ENCODE results near the gene GATAD2B.

GATAD2B gene

GRCh38 chr1:153953859-153954365 lies 31.1 kb upstream of the GATAD2B start:
- ATAC-seq: no peak
- TF ChIP-seq ISL1 (CRISPR knock-in tag; IDR thresholded peaks at IDR 0.05) (no peak), ZNF565 (CRISPR knock-in tag; conservative IDR thresholded peaks at IDR 0.05; ENCODE audit: low read depth) (no peak), PPARA (CRISPR knock-in tag; IDR thresholded peaks at IDR 0.05; ENCODE audit: borderline replicate concordance) (no peak), ARNTL (CRISPR knock-in tag; IDR thresholded peaks at IDR 0.05; ENCODE audit: borderline replicate concordance, low read depth) (no peak), ZFP30 (CRISPR knock-in tag; IDR thresholded peaks at IDR 0.05) (no peak), RARB (CRISPR knock-in tag; IDR thresholded peaks at IDR 0.05) (no peak), TCF4 (CRISPR knock-in tag; IDR thresholded peaks at IDR 0.05; ENCODE audit: borderline replicate concordance) (no peak), ZNF8 (CRISPR knock-in tag; IDR thresholded peaks at IDR 0.05) (no peak), TOX (CRISPR knock-in tag; IDR thresholded peaks at IDR 0.05; ENCODE audit: borderline replicate concordance) (no peak)

- no peak for TF ChIP-seq PATZ1 (CRISPR knock-in tag; IDR thresholded peaks at IDR 0.05; ENCODE audit: borderline replicate concordance)
- no peak for TF ChIP-seq BACH2 (CRISPR knock-in tag; IDR thresholded peaks at IDR 0.05; ENCODE audit: borderline replicate concordance)
- TF ChIP-seq TSHZ2 (CRISPR knock-in tag; IDR thresholded peaks at IDR 0.05): no peak
- TF ChIP-seq SNAI2 (CRISPR knock-in tag; IDR thresholded peaks at IDR 0.05): no peak
- no peak for TF ChIP-seq RARB (CRISPR knock-in tag; IDR thresholded peaks at IDR 0.05)
- TF ChIP-seq ZFP30 (CRISPR knock-in tag; IDR thresholded peaks at IDR 0.05): no peak
- TF ChIP-seq ZFP3 (CRISPR knock-in tag; IDR thresholded peaks at IDR 0.05): no peak
- ATAC-seq: no peak
Measured at GRCh38 chr1:153951801-153952200, 29.0 kb upstream of the GATAD2B start.

- ATAC-seq: no peak
- TF ChIP-seq PATZ1 (CRISPR knock-in tag; IDR thresholded peaks at IDR 0.05; ENCODE audit: borderline replicate concordance) (no peak), ARNTL (CRISPR knock-in tag; IDR thresholded peaks at IDR 0.05; ENCODE audit: borderline replicate concordance, low read depth) (no peak), ISL1 (CRISPR knock-in tag; IDR thresholded peaks at IDR 0.05) (no peak), BACH2 (CRISPR knock-in tag; IDR thresholded peaks at IDR 0.05; ENCODE audit: borderline replicate concordance) (no peak), SNAI2 (CRISPR knock-in tag; IDR thresholded peaks at IDR 0.05) (no peak), OSR1 (CRISPR knock-in tag; IDR thresholded peaks at IDR 0.05) (no peak), ZFP30 (CRISPR knock-in tag; IDR thresholded peaks at IDR 0.05) (no peak), ZC3H10 (CRISPR knock-in tag; IDR thresholded peaks at IDR 0.05) (no peak), TOX (CRISPR knock-in tag; IDR thresholded peaks at IDR 0.05; ENCODE audit: borderline replicate concordance) (no peak), ZNF8 (CRISPR knock-in tag; IDR thresholded peaks at IDR 0.05) (no peak), POU6F1 (CRISPR knock-in tag; IDR thresholded peaks at IDR 0.05; ENCODE audit: borderline replicate concordance, low read depth) (no peak), ZFP3 (CRISPR knock-in tag; IDR thresholded peaks at IDR 0.05) (no peak), GLIS3 (CRISPR knock-in tag; IDR thresholded peaks at IDR 0.05) (no peak), ZNF565 (CRISPR knock-in tag; conservative IDR thresholded peaks at IDR 0.05; ENCODE audit: low read depth) (no peak), CREB5 (CRISPR knock-in tag; IDR thresholded peaks at IDR 0.05; ENCODE audit: low read depth) (no peak), CSRNP3 (CRISPR knock-in tag; IDR thresholded peaks at IDR 0.05) (no peak), PPARA (CRISPR knock-in tag; IDR thresholded peaks at IDR 0.05; ENCODE audit: borderline replicate concordance) (no peak), ZNF70 (CRISPR knock-in tag; IDR thresholded peaks at IDR 0.05) (no peak)
Measured at GRCh38 chr1:153951183-153951582, 28.4 kb upstream of the GATAD2B start.
